Stomach (tissue), 9 donors: ENCODE measurements around the gene MAST4. TPM values are rescaled to one million over a fixed set of nuclear protein-coding genes. Genes with fewer than 3 reads are reported as not detected.
A peak's percentile ranks its signal among the peaks of the same experiment; 100 is the strongest.

Source experiments
- DNase-seq, 2 donors: peaks; one replicate each; pipeline versions ENCODE4 v3.0.0 to v3.0.0-alpha.2; 2013 to 2019
- H3K27ac ChIP-seq, 5 donors: fragments of 200-600 bp in 4 of 5; sonication (generic) in 4 of 5; one replicate each; pipeline ENCODE4 v1.5.1; 2013 to 2019; ENCODE audit warnings: mild to moderate bottlenecking in 1 of 5, moderate library complexity in 1 of 5
- H3K27me3 ChIP-seq, 3 donors: fragments of 200-600 bp; sonication (generic); one replicate each; pipeline ENCODE4 v1.5.1; 2017 to 2019; ENCODE audit warnings: mixed run types in 1 of 3
- H3K36me3 ChIP-seq, 4 donors: fragments of 200-600 bp; sonication (generic); 1 replicate in 3 of 4; 2 replicates in 1 of 4; pipeline ENCODE4 v1.5.1; 2016 to 2019
- H3K4me1 ChIP-seq, 4 donors: fragments of 200-600 bp; sonication (generic); one replicate each; pipeline ENCODE4 v1.5.1; 2016 to 2019
- H3K4me3 ChIP-seq, 4 donors: fragments of 200-600 bp; sonication (generic) in 3 of 4; one replicate each; pipeline ENCODE4 v1.5.1; 2016 to 2019; ENCODE audit warnings: mild to moderate bottlenecking in 1 of 4
- H3K9me3 ChIP-seq, 4 donors: fragments of 200-600 bp; sonication (generic); one replicate each; pipeline ENCODE4 v1.5.1; 2016 to 2019
- EP300 ChIP-seq: sonication (generic); formaldehyde crosslinking; IDR thresholded peaks from one replicate; pipeline ENCODE4 v1.6.1; 2017; ENCODE audit warnings: antibody characterized with exemption
- POLR2A ChIP-seq, 4 donors: fragments of 450-650 bp; IDR thresholded peaks; one replicate each; pipeline ENCODE4 v1.6.1; 2016; ENCODE audit warnings: antibody characterized with exemption in 4 of 4, control low read depth in 2 of 4, mild to moderate bottlenecking in 1 of 4, moderate library complexity in 1 of 4
- POLR2AphosphoS5 ChIP-seq, 3 donors: sonication (generic); formaldehyde crosslinking; IDR thresholded peaks; one replicate each; pipeline ENCODE4 v1.6.1; 2016; ENCODE audit warnings: antibody characterized with exemption in 3 of 3
- WGBS, 5 donors: extraction: QIAGEN DNeasy Blood & Tissue Kit in 3 of 5; methylation state at CpG; one replicate each; pipeline versions ENCODE4 v1.1.5 to v1.1.7; 2013 to 2018; 5-methylcytosine and 5-hydroxymethylcytosine counted together
- intact Hi-C: fragments of 100-400 bp; cut with DNase I; formaldehyde crosslinking; loops from one replicate; pipeline ENCODE4 v1.15.1; 2023; ENCODE audit warnings: low total_unique reads
- polyA plus RNA-seq, 3 donors: library from polyadenylated mRNA; stranded (reverse); fragments of 200-250 nt; gene quantifications; one replicate each; pipeline ENCODE4 v1.2.3, GENCODE V29; 2013
- total RNA-seq, 5 donors: library from RNA; depleted of rRNA; stranded (reverse); fragments of >200 nt; gene quantifications; one replicate each; pipeline versions ENCODE4 v1.1.0 to v1.2.3, GENCODE V29; 2014 to 2016
- TF ChIP-seq, protein P1 (sequence below), 7 experiments: fragments of 450-650 bp in 4 of 7; fragments of 200-600 bp in 3 of 7; sonication (generic) in 3 of 7; IDR thresholded peaks; one replicate each; pipeline ENCODE4 v1.5.1; 2016 to 2019; ENCODE audit warnings: antibody characterized with exemption in 7 of 7, control low read depth in 2 of 7, mild to moderate bottlenecking in 1 of 7
- donor health status: healthy with polysubstance abuse.
- donor health status: Bipolar disorder and iron deficiency.
- donor health status: healthy.

The MAST4 gene
- total and polyA plus RNA-seq, 8 donors: 1.5 to 52.5 (median 32.1) TPM

DNA sequence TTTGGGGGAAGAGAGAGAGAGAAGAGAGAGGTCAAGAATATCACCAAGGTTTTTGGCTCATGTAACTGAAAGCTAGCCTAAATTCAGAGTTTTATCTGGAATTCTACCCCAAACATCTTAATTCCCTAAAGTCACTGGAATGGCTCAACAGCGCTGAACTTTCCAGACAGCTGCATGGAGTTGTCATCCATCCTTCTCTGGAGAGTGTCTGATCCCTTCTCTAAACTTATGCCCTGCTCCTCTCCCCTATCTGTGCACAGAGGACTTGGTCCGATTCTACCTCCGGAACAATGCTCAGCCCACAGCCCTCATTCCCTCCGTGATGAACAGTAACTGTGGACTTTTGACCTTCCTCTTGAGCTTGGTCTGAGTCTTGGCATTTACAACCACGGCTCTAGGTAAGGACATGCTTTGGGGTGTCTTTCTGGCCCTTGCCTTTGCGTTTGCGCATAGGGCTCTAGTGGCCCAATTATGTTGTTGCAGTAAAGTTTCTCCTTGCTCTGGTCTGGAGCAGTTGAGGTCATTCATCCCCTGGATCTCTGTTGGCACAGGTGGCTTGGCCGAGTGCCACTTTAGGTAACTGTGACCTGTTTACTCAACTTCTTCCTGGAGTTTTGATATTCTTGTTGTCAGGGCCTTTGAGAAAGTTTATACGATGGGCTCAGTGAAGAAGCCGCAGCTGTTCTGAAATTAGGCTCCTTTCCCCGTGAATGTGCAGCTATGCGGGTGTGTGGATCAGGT is 618.7 kb downstream of the MAST4 start:
- Histone ChIP-seq H3K4me3 (peak overlapping the region in 1 of 4 donors; percentile 21), H3K4me1 (peaks cover 20 to 28% (median 24%) of the 10 kb centered on the region in 4 donors), H3K27ac (peak overlapping the region; percentile 71 to 89 (median 79)), H3K9me3 (no peaks in the 10 kb centered on the region), H3K36me3 (no peaks in the 10 kb centered on the region), H3K27me3 (no peaks in the 10 kb centered on the region)
- no peak for TF ChIP-seq EP300
- peak in 1 of 3 donors; percentile 24 for TF ChIP-seq POLR2AphosphoS5 (IDR thresholded peaks at IDR 0.05)
- intact Hi-C loops: no loop called here
- 47 to 72% (median 58%) methylated on average over 12 of the region's 12 CpGs for WGBS, 5 donors
- DNase-seq: peak; percentile 81 to 83

DNA sequence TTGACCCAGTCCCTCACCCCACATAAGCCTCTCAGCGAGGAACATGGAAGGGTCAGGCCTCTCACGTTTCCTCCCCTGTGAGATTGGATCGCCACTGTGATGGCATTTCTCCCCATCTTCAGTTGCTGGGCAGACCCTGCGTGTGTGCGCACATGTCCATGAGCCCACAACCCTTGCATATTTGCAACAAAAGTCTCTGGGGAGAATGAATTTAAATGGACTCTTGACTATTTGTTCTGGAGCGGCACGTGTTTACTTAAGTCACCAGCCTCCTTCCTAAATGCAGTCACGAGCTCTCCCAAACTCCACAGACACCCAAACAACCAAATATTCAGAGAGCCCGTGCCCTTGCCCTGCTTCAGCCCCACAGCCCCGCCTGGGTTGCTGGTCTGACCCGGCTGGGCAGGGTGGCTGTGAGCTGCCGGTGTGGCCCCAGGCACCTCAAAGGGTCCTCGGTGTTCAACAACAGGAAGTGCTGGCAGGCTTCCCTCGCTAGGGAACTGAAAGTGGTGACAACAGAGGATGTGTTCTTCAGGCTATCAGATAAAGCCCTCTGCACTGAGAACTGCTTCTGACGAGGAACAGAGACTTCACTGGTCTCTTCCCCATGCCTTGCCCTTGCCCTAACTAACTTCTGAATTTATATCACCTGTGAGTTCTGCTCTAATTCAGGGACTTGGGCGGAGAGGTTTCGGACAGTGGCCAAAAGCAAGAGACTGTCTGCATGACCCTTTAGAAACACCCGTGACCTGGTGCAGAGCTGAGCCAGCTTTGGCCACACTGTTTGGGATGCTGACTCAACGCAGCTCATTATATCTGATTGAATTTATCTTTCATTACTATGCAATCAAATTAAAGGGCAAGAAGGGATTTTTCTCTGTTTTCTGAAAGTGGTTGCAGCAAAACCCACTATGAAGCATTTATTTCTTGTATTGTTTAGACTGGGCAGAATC is 619.6 kb downstream of the MAST4 start:
- TF ChIP-seq POLR2AphosphoS5 (IDR thresholded peaks at IDR 0.05) (peak; percentile 6 to 54 (median 27)), EP300 (no peak)
- intact Hi-C loops: no loop called here
- no peaks in the 10 kb centered on the region for H3K27me3 ChIP-seq
- peak overlapping the region; percentile 3 to 30 (median 18) for H3K4me3 ChIP-seq
- H3K36me3 ChIP-seq: no peaks in the 10 kb centered on the region
- DNase-seq: peak; percentile 87 to 89
- no peaks in the 10 kb centered on the region for H3K9me3 ChIP-seq
- H3K4me1 ChIP-seq: peaks cover 20 to 28% (median 24%) of the 10 kb centered on the region in 4 donors
- WGBS, 5 donors: 13 to 26% (median 18%) methylated on average over 19 of the region's 19 CpGs
- H3K27ac ChIP-seq: peak overlapping the region; percentile 71 to 89 (median 79)

DNA sequence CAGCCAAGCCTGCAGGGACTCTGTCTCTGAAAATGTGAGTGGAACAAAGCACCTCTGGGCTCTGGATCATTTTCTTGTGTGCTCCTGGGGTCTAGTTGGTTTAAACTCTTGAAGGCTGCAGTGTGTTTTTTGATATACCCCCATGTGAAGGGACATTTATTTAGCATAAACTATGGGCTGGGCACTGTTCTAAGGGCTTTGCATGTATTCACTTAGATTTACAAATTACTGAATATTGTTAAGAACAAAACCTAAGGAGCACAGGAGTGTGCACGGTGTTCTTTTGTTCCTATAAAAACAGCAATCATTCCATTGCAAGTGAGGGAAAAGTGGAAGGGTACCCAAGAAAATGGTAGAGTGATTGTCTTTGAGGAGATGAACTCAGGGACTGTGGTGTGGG is 620.4 kb downstream of the MAST4 start:
- WGBS, 5 donors: 81 to 92% (median 88%) methylated on average over 1 of the region's 1 CpG
- H3K27ac ChIP-seq: peak overlapping the region; percentile 71 to 89 (median 79)
- TF ChIP-seq POLR2AphosphoS5 (IDR thresholded peaks at IDR 0.05) (no peak), EP300 (no peak), POLR2A (IDR thresholded peaks at IDR 0.05) (no peak)
- TF ChIP-seq, protein P1, sequence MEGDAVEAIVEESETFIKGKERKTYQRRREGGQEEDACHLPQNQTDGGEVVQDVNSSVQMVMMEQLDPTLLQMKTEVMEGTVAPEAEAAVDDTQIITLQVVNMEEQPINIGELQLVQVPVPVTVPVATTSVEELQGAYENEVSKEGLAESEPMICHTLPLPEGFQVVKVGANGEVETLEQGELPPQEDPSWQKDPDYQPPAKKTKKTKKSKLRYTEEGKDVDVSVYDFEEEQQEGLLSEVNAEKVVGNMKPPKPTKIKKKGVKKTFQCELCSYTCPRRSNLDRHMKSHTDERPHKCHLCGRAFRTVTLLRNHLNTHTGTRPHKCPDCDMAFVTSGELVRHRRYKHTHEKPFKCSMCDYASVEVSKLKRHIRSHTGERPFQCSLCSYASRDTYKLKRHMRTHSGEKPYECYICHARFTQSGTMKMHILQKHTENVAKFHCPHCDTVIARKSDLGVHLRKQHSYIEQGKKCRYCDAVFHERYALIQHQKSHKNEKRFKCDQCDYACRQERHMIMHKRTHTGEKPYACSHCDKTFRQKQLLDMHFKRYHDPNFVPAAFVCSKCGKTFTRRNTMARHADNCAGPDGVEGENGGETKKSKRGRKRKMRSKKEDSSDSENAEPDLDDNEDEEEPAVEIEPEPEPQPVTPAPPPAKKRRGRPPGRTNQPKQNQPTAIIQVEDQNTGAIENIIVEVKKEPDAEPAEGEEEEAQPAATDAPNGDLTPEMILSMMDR (IDR thresholded peaks at IDR 0.05): no peak

More for the DNA sequence above, 620.4 kb downstream of the MAST4 start:
- Histone ChIP-seq H3K4me3 (peak overlapping the region in 1 of 4 donors; percentile 30), H3K36me3 (no peaks in the 10 kb centered on the region), H3K9me3 (no peaks in the 10 kb centered on the region), H3K27me3 (no peaks in the 10 kb centered on the region), H3K4me1 (peaks cover 20 to 30% (median 25%) of the 10 kb centered on the region in 4 donors)
- intact Hi-C loops: no loop called here
- DNase-seq: no peak
